NCI-H1417 (cell line): ENCODE results near the gene PTPRG.

Experiments
- DNase-seq, 3 experiments: peaks; one replicate each; lab custom pipeline; 2025; lab: John Stamatoyannopoulos, UW

Gene PTPRG

DNA sequence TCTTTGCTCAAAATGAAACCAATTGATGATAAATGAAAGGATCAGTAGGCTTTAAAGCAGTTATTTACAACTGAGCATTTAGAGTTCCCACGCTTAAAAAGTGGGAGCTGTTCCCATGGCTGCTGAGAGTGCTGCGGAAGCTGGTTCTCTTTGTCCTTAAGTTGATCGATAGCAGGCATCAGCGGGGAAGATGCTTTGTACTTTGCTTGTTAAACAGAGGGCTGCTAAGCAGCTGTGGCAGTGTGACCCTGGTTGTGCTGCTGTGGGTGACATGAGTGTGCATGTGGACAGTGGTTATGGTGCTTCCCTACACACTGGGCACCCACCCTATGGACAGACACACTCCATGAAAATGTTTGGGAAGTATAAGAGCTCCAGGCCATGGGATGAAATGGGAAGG lies 96.3 kb downstream of the PTPRG start:
- no peak for DNase-seq

DNA sequence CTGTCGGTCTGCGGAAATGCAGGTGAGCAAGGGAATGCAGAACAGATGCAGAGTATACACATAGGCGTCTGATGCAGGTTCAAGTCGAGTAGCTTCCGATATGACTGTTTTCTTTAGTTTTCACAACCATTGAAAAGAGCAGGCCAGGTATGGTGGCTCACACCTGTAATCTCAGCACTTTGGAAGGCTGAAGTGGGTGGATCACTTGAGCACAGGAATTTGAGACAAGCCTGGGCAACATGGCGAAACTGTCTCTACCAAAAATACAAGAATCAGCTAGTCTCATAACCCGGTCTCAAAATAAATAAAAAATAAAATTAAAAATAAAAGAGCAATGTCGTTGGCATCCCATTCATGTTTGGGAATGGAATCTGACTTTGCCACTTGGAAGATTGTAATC lies 101.5 kb downstream of the PTPRG start:
- DNase-seq, result no peak

DNA sequence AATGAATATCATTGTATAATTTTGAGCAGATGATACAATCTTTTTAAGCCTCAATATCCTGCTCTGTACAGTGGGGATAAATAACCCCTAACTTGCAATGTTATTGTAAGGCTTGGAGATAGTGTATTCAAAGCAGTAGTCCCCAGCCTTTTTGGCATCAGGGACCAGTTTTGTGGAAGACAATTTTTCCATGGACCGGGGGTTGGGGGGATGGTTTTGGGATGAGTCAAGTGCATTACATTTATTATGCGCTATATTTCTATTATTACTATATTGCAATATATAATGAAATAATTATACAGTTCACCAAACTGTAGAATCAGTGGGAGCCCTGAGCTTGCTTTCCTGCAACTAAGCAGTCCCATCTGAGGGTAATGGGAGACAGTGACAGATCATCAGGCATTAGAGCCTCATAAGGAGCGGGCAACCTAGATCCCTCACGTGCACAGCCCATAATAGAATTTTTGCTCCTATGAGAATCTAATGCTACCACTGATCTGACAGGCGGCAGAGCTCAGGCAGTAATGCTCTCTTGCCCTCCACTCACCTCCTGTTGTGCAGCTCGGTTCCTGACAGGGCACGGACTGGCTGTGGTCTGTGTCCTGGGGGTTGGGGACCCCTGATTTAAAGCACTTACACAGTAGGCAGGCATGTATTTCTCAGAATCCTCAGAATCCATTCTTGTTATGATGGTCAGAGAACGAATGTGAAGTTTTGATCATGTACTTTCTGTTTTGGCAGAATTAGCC lies 102.2 kb downstream of the PTPRG start:
- no peak for DNase-seq

DNA sequence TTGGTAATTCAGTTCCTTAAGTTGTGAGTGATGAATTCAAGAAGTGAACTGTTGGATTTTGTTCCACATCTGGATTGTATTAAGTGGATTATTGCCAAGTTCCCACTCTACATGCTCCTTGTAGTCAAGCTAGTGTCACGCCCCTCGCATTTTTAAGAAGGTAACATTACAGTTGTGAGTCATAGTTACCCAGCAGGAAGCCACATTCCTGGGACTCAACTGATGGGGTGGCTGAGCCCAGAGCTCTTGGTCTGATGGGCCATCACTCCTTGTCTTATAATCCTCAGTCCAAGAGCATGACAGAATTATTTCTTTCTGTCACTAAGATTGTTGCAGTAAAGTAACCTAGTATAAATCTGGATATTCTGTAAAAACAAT lies 102.7 kb downstream of the PTPRG start:
- DNase-seq, result no peak

DNA sequence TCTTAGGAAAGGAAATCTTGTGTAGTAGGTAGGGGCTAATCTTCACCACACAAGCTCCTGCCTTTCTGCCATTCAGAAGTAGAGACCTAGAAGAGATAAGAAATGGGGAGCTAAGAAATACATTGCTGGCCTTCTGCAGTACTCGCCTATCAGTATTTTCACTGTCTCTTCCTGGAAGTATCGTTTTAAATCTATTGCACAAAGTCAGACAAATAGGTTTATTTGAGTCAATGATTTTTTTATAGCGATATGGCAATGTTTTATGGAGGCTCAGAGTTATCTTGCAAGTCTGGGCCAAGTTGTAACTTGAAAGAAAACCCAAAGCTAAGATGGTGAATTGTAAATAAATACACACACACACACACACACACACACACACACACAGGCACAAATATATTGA lies 103.8 kb downstream of the PTPRG start:
- DNase-seq, result no peak

DNA sequence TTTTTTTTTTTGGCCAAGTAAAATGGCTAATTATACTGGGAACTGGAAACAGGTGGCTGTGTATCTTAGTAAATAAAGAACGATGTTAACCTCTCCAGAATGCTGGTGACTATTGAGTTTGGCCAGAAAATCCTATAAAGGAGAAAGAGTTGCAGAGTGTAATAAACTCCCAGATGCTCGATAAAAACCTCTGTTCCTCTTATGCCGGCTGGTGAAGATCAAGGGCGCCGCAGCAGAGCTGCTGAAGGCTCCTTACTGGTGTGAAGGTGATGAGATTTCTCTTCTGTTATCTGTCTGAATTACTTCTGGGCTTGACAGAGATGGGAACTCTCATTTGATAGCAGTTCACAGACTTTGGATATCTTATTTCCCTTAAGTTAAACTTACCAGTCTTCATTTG lies 104.6 kb downstream of the PTPRG start:
- no peak for DNase-seq

DNA sequence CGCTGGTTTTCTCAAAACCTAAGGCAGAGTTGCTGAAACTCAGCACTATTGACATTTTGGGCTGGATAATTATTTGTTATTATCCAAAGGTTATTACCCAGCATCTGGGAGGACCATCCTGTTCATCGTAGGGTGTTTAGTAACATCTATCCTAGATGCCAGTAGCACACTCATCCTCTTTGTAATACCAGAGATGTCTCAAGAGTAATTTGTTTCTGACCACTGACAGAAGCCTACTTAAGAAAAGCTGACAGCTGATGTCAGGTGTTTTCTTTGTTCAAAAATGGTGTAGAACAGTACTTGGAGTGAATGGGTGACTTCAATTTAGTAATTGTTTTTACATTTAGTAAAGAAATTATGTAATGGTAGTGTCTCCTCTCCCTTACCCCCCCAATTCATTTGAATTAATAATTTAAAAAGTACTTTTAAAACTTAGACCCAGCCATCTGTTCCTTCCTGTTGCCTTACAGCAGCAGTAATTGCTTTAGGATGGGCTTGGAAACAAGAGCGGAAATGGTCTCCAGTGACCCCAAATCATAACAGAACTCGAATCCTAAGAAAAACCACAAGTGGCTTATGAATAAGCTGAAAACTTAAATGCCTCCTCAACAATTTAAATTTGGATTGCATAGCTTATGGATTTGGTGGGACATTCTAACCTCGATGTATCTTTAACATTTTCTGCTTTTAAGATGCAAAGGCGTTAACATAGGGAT lies 105.4 kb downstream of the PTPRG start:
- DNase-seq, result peak in 1 of 3 experiments; percentile 23

DNA sequence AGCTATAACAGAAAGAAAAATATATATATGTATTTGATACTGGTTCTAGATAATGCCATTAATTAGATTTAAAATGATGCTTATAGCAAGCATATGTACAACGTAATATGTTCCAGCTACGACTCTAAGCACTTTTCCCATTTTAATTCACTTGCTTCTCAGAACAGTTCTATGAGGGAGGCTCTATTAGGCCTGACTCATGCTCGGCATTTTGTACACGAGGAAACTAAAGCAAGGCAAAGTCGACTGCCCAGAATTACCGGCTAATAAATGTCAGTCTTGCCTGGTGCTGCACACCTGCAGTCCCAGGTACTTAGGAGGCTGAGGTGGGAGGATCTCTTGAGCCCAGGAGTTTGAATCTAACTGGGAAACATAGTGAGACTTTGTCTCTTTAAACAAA lies 106.0 kb downstream of the PTPRG start:
- DNase-seq, result no peak

DNA sequence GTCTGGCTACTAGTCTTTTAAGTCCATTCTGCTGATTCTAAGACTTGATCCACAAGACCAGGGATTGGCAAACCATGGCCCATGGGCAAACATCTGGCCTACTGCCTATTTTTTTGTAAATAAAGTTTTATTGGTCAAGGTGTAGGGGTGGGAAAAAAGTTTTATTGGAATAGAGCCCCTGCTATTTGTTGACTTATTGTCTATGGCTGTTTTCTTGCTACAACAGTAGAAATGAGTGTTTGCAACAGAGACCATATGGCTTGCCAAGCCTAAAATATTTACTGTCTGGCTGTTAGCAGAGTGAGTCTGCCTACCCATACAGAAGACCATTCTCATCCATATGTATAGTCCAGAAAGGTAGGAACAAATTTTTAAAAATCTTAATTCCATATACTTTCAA lies 106.4 kb downstream of the PTPRG start:
- DNase-seq, result no peak

DNA sequence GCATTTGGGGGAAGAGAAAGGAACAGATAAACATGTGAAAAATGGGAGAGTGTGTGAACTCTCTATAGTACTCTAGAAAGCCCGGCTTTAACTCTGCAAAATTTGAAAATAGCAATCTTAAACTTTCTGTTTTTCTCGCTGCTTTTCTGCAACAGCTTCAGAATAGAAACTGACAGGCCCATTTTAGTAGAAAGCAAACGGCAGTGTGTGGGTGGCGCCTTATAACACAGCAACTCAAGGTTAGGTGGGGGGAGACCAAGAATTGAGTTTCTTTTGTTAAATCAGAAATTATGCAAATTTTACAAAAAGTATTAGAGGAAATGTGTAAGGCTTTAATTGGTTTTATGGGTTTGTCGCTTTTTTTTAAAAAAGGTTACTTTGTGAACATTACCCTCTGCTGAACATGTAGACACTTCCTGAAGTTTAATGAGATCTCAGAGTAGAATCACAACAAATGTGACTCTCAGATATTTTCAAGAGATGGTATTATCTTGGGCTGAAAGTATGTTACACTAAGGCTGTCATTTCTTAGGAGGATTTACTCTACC lies 107.0 kb downstream of the PTPRG start:
- no peak for DNase-seq

DNA sequence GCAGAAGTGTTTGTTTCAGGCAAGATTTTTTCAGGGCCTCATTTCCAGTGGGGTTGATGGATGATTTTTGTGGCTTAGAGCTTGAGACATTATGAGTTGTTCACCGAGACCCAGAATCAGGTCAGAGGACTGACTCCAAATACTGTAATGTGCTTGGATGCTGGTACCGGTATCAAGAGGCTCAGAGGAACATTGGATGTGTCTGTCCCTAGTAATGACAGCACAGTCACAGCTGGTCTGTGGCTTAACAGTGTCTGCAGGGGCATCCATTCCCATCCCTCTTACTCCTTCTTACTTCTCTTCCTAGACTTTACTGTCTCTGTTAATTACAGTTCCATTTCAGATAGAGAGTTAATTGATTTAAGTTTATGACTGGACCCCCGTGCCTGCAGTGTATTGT lies 107.8 kb downstream of the PTPRG start:
- DNase-seq, result no peak

DNA sequence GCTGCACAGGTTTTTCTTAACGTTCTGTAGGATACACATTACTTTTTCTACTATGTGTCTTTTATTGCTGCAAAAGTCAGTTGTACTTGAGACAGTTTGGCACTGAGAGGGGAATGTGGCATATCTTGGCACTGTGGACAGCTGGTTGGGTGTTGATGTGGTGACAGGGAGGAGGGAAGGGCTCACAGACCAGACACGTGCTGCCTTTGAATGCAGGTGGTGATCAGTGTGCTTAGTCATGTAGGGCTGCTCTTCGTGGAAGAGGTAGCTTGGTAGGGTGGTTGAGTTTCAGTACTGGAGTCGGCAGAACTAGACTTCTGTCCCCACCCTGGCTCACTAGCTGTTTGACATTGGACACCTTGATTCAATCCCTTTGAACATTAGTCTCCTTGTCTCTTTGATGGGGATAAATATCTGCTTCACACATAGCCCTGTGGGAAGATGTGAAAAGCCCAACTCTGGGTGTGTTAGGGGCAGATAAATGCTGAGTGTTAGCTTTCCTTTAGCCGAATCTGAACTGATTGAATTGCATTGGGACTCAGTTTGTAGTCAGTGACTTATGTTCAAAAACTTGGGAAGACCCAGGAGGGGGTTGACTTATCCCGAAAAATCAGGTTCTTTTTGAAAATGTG lies 108.4 kb downstream of the PTPRG start:
- peak in 1 of 3 experiments; percentile 5 for DNase-seq

DNA sequence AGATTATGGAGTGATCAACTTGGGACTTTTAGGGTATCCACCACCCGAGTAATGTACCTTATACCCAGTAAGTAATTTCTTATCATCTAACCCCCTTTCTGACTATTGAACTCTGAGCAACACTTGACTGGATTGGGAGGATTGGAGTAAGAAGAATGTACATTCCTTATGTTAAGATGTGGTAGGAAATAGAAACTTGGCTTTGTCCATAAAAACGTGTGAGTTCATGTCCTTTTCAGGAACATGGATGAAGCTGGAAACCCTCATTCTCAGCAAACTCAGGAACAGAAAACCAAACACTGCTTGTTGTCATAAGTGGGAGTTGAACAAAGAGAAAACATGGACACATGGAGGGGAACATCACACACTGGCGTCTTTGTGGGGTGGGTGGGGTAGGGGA lies 112.3 kb downstream of the PTPRG start:
- DNase-seq, result no peak

DNA sequence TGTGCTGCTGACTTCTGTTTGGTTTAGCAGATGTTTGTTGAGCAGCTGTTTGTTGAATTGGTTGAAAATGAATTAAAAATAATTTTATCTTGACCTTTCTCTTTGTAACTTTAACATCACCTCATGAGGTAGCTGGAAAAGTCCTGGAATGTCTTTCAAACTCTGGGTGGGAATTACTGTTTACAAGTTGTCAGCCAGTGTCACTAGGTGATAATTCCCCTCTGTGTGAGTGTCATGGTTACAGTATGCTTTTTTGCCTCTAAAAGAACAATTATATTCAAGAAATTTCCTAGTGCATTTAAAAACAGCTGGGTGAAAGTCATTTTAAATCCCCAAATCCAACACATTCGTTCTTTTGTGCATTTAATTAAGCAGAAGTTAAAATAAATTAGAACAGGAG lies 113.2 kb downstream of the PTPRG start:
- DNase-seq, result peak in 1 of 3 experiments; percentile 1

DNA sequence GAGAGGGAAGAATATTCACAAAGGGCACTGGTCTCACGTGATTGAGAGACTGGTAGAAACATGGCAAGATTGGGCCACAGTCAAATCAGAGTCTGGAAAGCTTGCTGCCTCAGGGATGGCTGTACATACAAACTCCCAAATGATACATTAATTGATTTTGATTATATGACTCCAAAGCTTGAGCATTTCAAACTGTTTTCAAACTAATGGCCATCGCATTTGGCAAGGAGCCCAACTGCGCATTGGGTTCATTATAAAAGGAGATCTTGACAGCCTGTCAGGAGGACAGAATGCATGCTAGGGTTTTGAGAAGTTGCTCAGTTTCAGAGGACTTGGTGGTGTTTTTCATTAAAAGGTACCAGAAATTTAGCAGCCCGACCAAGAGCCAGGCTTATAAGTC lies 117.7 kb downstream of the PTPRG start:
- DNase-seq, result peak in 1 of 3 experiments; percentile 2

DNA sequence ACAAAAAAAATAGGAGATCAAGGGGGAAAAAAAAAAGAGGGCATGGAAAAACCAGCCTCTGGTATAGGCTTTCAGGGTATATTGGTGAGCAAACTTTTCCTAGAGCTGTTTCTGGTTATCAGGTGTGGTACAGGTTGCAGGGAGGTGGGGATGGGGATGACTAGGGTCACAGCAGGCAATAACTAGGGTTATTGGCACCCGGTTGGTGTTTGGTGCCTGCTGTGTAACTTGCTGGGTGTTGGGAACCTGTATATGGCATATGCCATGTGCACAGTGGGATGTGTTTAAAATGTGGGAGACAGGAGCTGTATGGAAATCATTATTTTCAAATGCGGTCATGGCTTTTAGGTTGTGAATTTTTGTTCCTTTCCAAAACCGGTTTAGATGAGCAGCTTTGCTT lies 119.2 kb downstream of the PTPRG start:
- no peak for DNase-seq

DNA sequence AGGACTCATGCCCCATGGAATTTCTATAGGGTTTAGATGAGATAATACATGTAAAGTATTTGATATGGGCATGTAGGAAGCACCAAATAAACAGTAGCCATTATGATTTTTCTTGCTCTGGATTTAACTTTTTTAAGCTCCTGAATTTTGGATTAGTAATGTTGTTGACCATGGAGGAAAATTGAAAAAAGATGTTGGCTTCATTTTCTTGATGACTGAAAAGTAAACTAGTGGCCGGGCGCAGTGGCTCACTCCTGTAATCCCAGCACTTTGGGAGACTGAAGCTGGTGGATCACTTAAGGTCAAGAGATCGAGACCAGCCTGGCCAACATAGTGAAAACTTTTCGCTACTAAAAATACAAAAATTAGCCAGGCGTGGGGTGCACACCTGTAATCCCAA lies 120.3 kb downstream of the PTPRG start:
- DNase-seq, result no peak

DNA sequence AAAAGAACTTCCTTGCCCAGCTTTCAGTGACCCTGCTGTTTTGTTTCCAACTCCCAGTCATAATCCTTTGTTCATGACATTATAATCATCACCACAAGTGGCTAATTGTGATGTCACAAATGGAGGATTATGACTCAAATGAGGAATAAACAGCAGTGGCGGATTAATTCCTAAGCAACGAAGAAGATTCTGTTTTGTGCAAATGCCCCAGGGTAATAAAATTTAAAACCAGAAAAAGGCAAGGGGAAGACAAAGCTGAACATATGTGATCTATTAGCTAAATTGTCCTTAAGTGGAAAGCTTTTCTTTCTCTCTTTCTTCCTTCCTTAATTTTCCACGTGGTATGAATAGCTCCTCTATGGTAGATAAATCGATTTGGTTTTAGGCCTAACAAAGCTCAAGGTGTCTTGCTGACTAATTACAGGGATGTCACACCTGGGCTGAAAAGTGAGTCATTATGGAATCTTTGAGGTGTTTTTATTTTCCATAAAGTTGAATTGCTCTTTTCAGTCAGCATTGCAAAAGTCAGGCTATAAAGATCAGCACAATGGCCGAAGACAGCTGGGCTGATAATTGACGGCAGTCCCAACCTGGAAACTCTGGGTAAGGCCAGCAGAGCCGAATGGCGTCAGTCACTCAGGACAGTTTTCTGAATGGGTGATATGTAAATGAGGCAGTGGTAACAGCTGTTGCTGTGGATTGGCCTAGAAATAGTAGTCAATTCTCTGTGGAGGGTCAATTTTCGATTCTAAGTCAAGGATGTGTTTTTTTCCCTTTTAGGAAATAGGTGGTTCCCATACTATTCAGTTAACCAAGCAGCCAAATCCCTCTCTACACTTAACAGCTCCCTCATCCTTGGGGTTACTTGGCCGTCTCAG lies 121.5 kb downstream of the PTPRG start:
- peak in 2 of 3 experiments; percentile 67 to 90 for DNase-seq

DNA sequence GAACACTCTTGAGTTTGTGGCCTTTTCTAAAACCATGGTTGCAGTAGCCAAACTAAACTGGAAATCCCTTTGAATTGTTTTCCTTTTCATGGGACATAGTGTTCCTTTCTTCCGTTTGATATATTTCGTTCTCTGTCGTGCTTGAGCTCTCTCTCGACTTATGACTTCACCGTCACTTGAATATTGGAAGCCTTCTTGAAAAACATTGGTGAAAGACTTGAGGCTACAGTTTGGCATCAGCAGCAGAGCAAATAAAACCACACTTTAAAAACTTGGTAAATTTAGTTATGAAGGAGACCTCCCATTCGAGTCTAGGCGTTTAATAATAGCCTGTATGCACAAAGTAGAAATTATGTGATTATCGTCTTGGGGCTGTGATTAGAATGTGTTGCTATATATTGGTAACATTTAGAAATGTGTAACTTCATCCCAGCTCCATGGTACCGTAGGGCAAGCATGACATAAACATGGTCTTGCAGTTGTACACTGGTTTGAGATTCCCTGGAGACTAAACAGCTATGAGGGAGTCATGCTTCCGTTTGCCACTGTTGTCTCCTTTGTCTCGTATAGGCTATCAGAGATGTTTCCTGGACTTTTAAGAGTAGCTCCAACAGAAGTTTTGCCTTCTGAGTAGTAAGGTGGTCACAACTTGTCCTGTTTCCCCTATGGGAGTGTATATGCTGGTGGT lies 122.3 kb downstream of the PTPRG start:
- DNase-seq, result no peak

DNA sequence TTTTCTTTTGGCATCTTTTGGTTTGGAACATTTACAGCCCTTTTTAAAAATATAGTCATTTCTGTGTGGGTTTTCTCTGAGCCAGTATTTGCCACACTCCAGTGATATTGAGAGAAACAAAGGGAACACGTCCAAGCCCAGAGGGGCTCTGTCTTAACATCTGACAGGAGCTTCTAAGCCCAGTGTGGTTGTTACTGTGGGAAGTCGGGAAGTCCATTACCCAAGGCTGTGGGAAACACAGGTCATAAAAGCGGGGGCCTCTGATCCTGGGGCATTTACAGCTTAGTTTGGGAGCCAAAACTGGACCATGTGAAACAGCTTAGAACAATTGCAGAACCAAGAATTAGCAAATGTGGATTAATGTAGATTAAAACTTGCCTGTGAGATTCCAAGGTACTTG lies 123.0 kb downstream of the PTPRG start:
- DNase-seq, result no peak

DNA sequence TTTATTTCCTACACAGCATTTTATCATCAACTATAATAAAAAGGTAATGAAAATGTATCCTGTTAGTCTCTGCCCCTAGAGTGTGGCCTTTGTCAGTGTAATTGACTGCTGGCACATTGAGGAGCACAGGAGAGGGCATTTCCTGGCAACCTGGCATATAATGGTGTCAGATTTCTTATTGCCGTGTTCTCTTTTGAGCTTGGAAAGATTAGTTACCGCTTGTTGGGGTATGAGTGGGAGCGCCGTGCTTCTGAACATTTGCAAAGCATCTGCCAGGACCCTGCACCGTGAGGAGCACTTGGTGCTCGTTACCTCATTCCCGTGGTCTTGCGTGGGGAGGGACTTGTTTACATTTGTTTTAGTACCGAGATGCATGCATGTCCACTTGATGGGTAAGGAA lies 124.4 kb downstream of the PTPRG start:
- peak; percentile 39 to 88 (median 48) for DNase-seq
